ENCODE results near the gene RNF149.
"Not testable (repeated sequence)": the region's sequence is repeated elsewhere in the genome, so short reads cannot be mapped to it uniquely, and the experiment has no call there.

RNF149 gene

GRCh38 chr2:101308432-101309210, at the start of gene RNF149:
TSS of gene RNF149 (minus strand) at chr2:101308701. CDS start at chr2:101308588, 113 bp downstream.
- DNase-seq (ENCODE audit: low read depth in 2 of 2) = peak; percentile 81 to 88

GRCh38 chr2:101357376-101357775, 48.9 kb upstream of the RNF149 start:
- no peak for DNase-seq (ENCODE audit: low read depth in 2 of 2)

GRCh38 chr2:101356521-101356920, 48.0 kb upstream of the RNF149 start:
- DNase-seq (ENCODE audit: low read depth in 2 of 2) = no peak

- DNase-seq (ENCODE audit: low read depth in 2 of 2) = no peak
These were observed 47.6 kb upstream of the RNF149 start for GRCh38 chr2:101356055-101356454.

GRCh38 chr2:101355401-101356054, 47.0 kb upstream of the RNF149 start:
- DNase-seq (ENCODE audit: low read depth in 2 of 2) = no peak

GRCh38 chr2:101354420-101355311, 46.2 kb upstream of the RNF149 start:
- DNase-seq (ENCODE audit: low read depth in 2 of 2) = no peak

GRCh38 chr2:101352631-101353030, 44.1 kb upstream of the RNF149 start:
- not testable (repeated sequence) for DNase-seq (ENCODE audit: low read depth in 2 of 2)

GRCh38 chr2:101351207-101351606, 42.7 kb upstream of the RNF149 start:
- no peak for DNase-seq (ENCODE audit: low read depth in 2 of 2)

- no peak for DNase-seq (ENCODE audit: low read depth in 2 of 2)
These were observed 41.6 kb upstream of the RNF149 start for GRCh38 chr2:101349893-101350662.

- no peak for DNase-seq (ENCODE audit: low read depth in 2 of 2)
These were observed 40.4 kb upstream of the RNF149 start for GRCh38 chr2:101348883-101349282.

- DNase-seq (ENCODE audit: low read depth in 2 of 2) = no peak
These were observed 38.4 kb upstream of the RNF149 start for GRCh38 chr2:101346909-101347308.

- DNase-seq (ENCODE audit: low read depth in 2 of 2) = no peak
These were observed 35.6 kb upstream of the RNF149 start for GRCh38 chr2:101344137-101344536.

- no peak for DNase-seq (ENCODE audit: low read depth in 2 of 2)
These were observed 34.1 kb upstream of the RNF149 start for GRCh38 chr2:101342625-101343008.

GRCh38 chr2:101341901-101342624, 33.6 kb upstream of the RNF149 start:
- peak; percentile 45 to 56 for DNase-seq (ENCODE audit: low read depth in 2 of 2)

- peak in 1 of 2 donors; percentile 27 for DNase-seq (ENCODE audit: low read depth in 2 of 2)
These were observed 32.9 kb upstream of the RNF149 start for GRCh38 chr2:101341421-101341820.

GRCh38 chr2:101340141-101340551, 31.6 kb upstream of the RNF149 start:
- no peak for DNase-seq (ENCODE audit: low read depth in 2 of 2)

- no peak for DNase-seq (ENCODE audit: low read depth in 2 of 2)
These were observed 30.9 kb upstream of the RNF149 start for GRCh38 chr2:101339266-101339880.

- DNase-seq (ENCODE audit: low read depth in 2 of 2) = no peak
These were observed 29.4 kb upstream of the RNF149 start for GRCh38 chr2:101337877-101338276.

GRCh38 chr2:101332885-101333766, 24.6 kb upstream of the RNF149 start:
- DNase-seq (ENCODE audit: low read depth in 2 of 2) = no peak
